NT2/D1 (cell line): ENCODE results near the gene VDAC1.

Experiments used
- SUZ12 ChIP-seq: IDR thresholded peaks from 2 replicates; pipeline ENCODE4 v1.6.1; 2011; ENCODE audit not compliant: insufficient read length, insufficient read depth; ENCODE audit errors: extremely low read depth
- YY1 ChIP-seq: IDR thresholded peaks from 2 replicates; pipeline ENCODE4 v1.6.1; 2011; ENCODE audit not compliant: insufficient read length, insufficient read depth
- ZNF274 ChIP-seq: IDR thresholded peaks from 2 replicates; pipeline ENCODE4 v1.6.1; 2011; ENCODE audit warnings: mild to moderate bottlenecking, low read depth, low read length

GRCh38 chr5:133981714-133982113, 23.1 kb downstream of the VDAC1 start:
- no peak for TF ChIP-seq YY1
- no peak for TF ChIP-seq ZNF274
- no peak for TF ChIP-seq SUZ12
